SJCRH30 (cell line): ENCODE measurements around the gene DUSP22. TPM values are rescaled to one million over a fixed set of nuclear protein-coding genes. Genes with fewer than 3 reads are reported as not detected.

Experiments used
- total RNA-seq: library from RNA; depleted of rRNA; stranded (reverse); fragments of >200 nt; shearing (Covaris generic); gene quantifications from 2 replicates; pipeline ENCODE4 v1.2.3, GENCODE V29; 2014; rRNA removed

DUSP22 gene
- total RNA-seq, 1 experiment from 2014 or later = 14.3 TPM

Other genes starting within 250 kb of the DUSP22 start
- 0.03 TPM in 1 of 2 replicates, not detected in the other for gene IRF4, start 99.3 kb downstream of the DUSP22 start, total RNA-seq